SW480 (cell line): ENCODE results near the gene NSMCE3.
"Not testable (repeated sequence)": the region's sequence is repeated elsewhere in the genome, so short reads cannot be mapped to it uniquely, and the experiment has no call there.

Source experiments
- DNase-seq: peaks from one replicate; pipeline ENCODE4 v3.0.0-alpha.2; 2016; ENCODE audit warnings: low spot score

Gene NSMCE3

DNA sequence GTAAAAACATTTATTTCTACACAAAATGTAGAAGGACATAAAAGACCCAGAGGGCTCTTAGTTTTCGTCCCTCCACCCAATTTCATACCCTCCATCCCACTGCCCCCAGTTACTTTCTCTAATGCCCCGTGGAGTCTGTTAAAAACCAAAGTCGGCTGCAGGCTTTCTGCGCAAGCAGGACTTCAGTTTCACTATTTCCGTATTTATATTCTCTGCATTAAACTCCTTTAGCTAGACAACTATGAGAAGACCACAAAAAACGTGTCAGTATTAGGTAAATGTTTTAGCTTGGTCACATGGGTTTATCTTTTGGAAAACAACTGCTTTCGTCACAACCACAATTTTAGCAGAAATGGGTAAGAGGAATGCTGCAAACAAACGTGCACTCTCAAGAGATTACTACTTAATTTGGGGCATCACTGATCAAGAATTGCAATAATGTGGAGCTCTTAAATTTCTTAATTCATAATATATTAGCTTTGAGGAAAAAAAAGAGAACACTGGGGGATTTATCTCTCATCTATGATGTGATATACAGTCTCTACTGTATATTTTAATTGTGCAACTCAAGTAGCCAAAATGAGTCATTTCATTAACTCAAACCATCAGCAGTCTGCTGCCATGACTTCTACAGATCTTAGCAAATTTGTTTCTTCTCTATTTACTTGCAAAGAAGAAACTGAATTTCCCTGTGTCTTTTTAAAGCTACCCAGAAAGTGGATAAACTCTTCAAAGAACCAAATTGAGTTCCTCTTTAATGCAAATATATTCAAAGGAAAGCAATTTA, 740 bp upstream of the NSMCE3 start:
- no peak for DNase-seq

GRCh38 chr15:29268706-29269484, 727 bp downstream of the NSMCE3 start:
- DNase-seq = peak; percentile 34

GRCh38 chr15:29266052-29266582, 3.5 kb downstream of the NSMCE3 start:
- no peak for DNase-seq

DNA sequence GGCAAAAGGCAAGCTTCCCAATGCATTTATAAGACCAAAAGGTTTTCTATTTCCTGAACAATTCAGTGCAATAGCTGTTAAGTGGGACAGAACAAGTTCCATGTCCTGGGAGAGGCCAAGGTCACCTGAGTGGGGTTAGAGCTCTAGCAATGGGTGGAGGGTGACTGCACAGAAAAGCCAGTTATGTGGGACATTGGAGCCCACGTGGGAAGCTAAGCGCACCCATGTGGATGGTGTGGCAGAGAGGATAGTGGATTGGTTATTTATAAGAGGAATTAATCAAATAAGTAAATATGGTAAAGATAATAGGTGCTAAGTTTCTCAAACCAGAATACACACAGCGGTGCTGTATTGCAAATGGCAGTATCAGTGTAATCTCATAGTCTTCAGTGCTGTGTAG, 6.3 kb downstream of the NSMCE3 start:
- no peak for DNase-seq

DNA sequence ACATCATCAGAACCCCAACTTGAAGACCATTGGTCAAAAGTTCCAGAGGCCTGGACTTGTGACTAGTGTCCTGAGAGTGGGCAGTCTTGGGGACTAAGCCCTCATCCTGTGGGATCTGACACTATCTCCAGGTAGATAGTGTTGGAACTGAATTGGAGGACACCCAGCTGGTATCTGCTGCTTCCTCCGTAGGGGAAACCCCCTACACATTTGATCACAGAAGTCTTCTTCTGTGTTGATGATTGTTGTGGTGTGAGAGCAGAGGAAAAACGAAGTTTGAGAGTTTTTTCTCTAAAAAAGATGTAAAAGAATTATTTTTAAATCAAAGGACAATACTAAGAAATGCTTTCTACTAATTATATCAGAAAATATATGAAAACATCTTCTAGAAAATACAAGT, 6.9 kb downstream of the NSMCE3 start:
- DNase-seq = no peak

DNA sequence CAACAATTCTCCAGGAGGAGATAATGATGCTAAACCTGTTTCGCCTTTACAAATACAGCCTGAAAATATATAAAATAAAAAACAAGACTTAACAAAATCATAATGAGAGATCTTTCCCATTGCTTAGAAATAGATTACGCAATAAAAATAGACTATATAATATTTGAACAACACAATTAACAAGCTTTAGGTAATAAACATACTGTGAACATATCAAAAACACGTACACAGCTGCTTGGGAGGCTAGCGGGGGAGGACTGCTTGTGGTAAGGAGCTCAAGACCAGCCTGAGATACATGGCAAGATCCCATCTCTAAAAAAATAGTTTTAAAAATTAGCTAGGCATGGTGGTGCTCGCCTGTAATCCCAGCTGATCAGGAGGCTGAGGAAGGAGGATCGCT, 8.7 kb downstream of the NSMCE3 start:
- no peak for DNase-seq

GRCh38 chr15:29259233-29259632, 10.4 kb downstream of the NSMCE3 start:
- DNase-seq = no peak

DNA sequence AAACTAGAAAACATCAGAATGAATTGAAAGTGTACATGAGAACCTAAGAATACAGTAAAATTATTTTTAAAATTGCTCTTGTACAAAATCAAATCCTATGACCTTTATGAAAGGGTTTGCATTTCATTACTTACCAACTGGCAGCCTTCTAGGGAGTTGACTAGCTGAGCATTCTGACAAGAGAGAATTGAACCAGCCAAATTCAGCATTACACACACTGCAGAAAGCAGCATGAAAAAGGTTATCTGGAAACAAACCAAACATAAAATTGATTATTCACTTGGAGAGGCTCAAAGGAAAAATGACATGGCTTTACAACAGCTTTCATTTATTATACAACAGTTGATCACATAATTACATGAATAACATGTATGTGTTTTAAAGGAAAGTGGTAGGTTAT, 17.4 kb downstream of the NSMCE3 start:
- no peak for DNase-seq

DNA sequence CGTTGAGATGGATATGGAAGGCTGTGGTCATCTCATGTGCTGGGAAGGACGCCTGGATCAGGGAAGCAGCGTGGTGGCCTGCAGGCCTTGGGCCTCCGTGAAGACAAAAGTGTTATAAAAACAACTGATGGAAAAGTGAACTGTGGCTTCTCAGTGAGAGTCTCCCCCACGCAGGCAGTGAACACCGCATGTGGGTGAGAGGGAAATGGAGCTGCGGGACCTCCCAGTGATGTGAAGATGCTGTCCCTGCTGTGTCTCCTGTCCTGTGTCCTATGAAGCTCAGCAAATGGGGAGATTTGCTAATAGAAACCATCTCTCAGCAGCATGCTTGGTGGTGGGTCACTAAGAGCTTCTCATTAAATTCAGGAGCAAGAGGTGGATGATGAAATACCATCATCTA, 25.1 kb downstream of the NSMCE3 start:
- no peak for DNase-seq

- DNase-seq = no peak
Observed at GRCh38 chr15:29244123-29244522, 25.5 kb downstream of the NSMCE3 start.

DNA sequence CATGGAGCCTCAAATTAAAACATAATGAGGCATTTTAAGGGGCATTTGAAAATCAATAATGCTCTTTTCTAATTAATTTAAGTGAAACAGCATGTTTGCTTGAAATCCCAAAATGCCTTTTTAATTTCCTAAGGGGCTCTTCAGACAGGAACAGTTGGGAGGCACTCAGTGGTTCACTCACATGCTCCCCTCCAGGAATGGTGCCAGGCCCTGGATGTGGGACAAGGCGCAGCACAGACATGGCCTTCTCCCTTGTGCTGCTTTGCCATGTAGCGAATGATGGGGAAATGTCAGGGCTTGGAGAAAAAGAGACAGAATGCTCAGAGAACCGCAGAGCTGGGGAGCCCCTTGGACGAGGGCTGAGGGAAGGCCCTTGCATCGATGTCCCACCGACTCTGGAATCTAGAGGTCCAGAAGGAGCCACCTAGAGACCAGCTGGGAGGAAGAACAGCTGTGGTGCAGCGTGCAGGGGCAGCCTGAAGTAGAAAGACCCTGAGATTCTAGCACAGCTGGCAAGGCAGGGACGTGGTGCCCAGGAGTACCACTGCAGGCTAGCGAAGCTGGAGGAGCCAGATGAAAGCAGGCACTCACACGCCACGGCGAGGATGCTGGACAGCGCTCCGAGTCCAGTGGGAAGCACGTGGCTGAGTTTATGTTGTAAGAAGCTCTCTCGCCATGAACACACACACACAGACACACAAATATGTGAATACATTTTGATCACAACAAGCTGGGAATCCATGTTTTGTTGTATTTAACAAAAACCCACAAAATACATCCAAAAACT, 27.0 kb downstream of the NSMCE3 start:
- no peak for DNase-seq

DNA sequence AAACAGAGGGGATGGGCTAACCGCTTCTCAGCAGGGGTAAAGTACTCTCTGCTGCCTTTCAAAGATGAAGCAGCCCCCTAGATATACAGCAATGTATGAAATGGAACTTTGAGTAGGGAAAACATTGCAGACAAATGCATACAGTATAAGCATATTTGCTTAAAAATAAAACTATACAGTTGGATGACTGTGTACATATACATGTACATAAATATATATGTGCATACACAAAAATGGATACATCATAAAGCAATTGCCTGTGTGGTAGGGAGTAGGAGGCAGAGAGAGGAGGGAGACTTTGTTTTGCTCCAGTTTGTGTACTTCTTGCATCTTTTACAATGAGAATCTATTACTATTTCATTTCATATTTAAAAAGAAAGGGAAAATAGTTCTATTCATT, 28.4 kb downstream of the NSMCE3 start:
- DNase-seq = no peak

DNA sequence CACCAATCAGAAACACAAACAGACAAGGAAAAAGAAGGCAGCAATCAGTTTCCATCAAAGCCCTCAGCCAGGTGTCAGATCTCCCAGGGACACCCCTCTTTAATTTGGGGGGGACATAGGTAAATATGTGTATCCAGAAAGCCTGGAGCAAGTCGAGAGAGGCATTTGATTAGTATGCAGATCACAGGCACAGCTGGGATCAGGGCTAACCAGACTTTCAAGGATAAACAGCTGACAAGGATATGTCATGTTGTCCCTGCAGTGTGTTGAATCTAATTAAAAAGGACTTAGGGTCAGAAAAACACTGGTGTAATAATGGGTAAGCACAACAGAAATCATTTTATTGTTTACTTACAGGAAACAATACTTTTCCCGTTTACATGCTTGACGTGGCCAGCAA, 30.2 kb downstream of the NSMCE3 start:
- DNase-seq = no peak

DNA sequence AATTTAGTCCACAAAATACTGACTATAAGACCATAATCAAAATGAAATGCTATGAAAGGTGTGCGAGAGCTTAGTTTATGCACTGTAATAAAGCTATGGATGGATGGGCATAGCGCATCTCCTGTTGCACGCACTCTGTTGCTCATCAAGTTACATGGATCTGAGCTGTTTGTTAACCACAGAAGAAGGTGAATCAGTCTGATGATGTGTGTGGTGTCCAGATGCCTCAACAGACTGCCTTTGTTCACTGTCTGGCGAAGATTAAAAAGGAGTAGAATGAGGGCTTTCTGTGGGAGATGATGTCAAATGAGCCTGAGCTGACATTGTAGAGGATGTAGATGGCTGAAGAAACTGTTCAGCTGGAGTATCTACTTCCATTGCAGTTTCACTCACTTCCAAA, 36.1 kb downstream of the NSMCE3 start:
- peak; percentile 2 for DNase-seq

DNA sequence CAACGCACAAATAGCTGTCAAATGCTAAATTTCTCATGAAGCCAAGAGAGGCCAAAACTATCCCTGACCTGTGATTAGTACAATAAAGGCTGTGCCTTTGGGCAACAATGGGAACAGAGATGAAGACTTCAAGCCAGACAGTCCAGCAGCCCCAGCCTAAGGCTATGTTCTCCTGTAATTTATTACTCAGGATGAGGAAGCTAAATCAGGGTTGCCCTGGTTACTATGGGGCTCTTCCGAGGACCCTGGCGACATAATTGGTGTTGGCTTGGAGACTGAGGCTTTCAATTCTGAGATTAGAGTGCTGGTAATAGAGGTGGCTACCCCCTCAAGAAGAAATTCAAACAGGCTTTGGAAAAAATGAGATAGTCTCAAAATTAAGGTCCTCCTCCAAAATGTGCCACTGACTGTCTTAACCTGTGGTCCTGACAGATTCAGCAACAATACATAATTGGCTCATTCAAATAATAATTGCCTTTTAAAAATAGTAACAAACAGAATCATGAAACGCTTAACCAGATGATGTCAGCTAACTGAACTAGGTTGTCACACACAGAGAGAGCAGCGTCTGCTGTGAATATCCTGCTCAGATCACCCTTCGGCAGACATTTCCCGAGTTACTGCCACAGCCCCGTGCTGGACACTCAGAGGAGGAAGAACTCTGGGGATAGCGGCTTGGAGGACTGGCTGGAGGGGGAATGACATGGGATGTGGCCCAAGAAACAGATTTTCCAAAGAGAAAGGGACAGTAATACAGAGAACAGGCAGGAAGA, 43.0 kb downstream of the NSMCE3 start:
- DNase-seq = no peak

DNA sequence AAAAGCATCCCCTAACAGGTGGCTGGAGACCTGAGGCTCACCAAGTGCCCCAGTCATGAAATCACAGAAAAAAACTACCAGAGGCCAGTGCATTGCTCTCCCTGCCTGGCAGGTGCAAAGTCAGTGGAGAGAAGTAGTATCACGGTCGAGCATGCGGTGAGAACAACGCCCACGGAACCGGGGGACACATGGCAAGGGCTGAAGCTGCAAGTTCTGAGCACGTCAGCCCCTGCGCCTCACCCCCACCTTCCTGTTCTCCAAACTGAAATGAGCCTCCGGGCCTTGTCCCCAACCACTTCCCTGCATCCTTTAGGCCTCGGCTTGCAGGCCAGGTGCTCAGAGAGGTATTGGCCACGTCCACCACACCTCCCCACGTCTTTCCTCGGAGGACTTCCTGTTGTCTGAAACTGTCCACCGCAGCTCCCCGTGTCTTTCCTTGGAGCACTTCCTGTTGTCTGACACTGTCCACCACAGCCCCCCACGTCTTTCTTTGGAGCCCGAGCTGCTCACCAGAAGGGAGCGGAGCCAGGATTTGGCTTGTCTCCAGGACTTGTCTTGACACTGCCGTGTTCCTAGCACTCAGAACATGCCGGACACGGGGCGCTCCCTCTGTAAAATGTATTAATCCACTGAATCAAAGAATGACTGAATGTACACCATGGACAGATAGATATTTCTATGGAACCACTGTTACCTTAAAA, 43.9 kb downstream of the NSMCE3 start:
- DNase-seq = no peak

DNA sequence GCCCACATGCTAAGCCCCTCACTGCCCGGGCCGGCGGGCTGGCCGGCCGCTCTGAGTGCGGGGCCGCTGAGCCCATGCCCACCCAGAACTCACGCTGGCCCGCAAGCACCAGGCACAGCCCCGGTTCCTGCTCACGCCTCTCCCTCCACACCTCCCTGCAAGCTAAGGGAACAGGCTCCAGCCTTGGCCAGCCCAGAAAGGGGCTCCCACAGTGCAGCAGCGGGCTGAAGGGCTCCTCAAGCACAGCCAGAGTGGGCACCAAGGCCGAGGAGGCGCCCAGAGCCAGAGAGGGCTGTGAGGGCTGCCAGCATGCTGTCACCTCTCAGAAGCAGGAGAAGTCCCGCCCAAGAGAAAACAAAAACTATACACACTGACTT, 44.6 kb downstream of the NSMCE3 start:
- DNase-seq = not testable (repeated sequence)

DNA sequence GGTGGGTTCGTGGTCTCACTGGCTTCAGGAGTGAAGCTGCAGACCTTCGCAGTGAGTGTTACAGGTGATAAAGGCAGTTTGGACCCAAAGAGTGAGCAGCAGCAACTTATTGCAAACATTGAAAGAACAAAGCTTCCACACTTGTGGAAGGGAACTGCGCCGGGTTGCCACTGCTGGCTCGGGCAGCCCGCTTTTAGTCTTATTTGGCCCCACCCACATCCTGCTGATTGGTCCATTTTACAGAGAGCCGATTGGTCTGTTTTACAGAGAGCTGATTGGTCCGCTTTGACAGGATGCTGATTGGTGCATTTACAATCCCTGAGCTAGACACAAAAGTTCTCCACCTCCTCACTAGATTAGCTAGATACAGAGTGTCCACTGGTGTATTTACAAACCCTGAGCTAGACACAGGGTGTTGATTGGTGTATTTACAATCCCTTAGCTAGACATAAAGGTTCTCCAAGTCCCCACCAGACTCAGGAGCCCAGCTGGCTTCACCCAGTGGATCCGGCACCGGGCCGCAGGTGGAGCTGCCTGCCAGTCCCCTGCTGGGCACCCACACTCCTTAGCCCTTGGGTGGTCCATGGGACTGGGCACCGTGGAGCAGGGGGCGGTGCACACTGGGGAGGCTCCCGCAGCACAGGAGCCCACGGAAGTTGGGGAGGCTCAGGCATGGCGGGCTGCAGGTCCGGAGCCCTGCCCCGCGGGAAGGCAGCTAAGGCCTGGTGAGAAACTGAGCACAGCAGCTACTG, 45.2 kb downstream of the NSMCE3 start:
- not testable (repeated sequence) for DNase-seq

- DNase-seq = no peak
Observed at GRCh38 chr15:29223640-29224039, 46.0 kb downstream of the NSMCE3 start.

DNA sequence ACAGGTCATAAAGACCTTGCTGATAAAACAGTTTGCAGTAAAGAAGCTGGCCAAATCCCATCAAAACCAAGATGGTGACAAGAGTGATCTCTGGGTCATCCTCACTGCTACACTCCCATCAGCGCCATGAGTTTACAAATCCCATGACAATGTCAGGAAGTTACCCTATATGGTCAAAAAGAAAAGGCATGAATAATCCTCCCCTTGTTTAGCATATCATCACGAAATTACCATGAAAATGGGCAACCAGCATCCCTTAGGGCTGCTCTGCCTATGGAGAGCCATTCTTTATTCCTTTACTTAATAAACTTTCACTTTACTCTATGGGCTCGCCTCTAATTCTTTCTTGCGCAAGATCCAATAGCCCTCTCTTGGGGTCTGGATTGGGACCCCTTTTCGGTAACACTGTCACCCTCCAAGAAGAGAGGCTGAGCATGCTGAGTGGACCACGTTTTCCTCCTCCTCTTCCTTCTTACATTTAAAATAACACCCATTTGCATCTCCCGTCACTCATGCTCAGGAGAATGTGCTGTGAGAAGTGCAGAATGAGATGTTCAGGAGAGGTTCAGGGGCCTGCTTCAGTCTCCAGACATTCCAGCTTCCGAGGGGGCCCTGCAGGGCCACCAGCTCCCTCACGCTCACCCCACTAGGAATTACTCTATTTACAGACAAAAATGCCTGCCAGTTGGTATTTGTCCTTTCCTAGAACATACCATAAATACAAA, 47.3 kb downstream of the NSMCE3 start:
- no peak for DNase-seq
